ENCODE measurements around the gene TMX1. TPM values are rescaled to one million over a fixed set of nuclear protein-coding genes. Genes with fewer than 3 reads are reported as not detected.

The TMX1 gene
- total and polyA plus RNA-seq, 4 donors = 11.6 to 22.8 (median 19.4) TPM

DNA sequence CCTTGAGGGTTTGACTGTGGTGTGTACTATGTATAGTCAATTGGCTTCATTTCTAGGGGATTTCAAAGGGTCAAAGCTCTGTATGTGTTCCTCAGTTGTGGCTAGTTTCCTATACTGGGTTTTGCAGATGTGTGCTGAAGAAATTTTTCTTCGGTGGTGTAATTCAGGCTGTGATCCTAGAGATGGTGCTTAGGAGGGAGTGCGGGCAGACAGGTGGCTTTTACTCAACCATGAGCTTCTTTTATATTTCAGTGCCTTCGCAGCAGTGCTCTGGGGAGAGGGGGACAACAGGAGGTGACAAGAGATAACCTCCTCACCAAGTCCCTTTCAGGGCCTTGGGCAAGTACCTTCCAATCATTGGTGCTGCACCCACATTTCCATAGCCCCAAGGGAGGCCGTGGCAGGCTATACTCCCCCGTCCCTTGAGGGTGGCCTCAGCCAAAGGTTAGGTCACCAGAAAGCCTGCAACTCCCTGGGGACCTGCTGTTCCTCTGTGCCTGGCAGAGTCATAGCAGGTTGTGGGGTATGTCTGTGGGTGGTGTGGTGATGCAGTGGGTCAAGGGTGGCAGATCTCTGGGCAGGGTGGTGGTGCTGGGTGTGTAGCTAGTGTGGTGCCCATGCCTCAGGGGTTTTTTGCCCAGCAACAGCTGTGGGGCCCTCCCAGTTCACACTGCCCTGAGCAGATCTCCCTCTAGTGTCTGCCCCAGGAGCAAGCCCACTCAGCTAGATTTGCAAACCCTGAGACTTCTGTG is 37.0 kb upstream of the TMX1 start:
- Histone ChIP-seq H3K9ac (ENCODE audit: low read depth in 1 of 2, low read length in 2 of 2) (no peak overlapping the region), H3K27ac (ENCODE audit: low read depth in 1 of 2, low read length in 2 of 2) (no peak overlapping the region), H3K4me3 (ENCODE audit: low read depth in 1 of 3, low read length in 3 of 3) (no peak overlapping the region), H3K36me3 (ENCODE audit: control insufficient read depth in 4 of 4, insufficient read depth in 3 of 4, low read depth in 1 of 4, low read length in 3 of 4) (no peaks in the 10 kb centered on the region), H3K9me3 (ENCODE audit: control insufficient read depth in 4 of 4, low read length in 3 of 4) (no peaks in the 10 kb centered on the region), H3K27me3 (ENCODE audit: control insufficient read depth in 4 of 4, insufficient read depth in 4 of 4, low read length in 3 of 4) (peaks cover 0 to 4% (median 1%) of the 10 kb centered on the region in 4 donors), H3K4me1 (ENCODE audit: control insufficient read depth in 4 of 4, insufficient read depth in 4 of 4, low read length in 3 of 4) (no peaks in the 10 kb centered on the region)
- WGBS = 90% methylated on average over 5 of the region's 5 CpGs
- TF ChIP-seq SP1 (IDR thresholded peaks at IDR 0.05) = no peak
- no peak for TF ChIP-seq NR2F2 (IDR thresholded peaks at IDR 0.05)
- no peak for TF ChIP-seq EGR1 (IDR thresholded peaks at IDR 0.05; ENCODE audit: low read depth in 2 of 2)
- TF ChIP-seq, protein P1, sequence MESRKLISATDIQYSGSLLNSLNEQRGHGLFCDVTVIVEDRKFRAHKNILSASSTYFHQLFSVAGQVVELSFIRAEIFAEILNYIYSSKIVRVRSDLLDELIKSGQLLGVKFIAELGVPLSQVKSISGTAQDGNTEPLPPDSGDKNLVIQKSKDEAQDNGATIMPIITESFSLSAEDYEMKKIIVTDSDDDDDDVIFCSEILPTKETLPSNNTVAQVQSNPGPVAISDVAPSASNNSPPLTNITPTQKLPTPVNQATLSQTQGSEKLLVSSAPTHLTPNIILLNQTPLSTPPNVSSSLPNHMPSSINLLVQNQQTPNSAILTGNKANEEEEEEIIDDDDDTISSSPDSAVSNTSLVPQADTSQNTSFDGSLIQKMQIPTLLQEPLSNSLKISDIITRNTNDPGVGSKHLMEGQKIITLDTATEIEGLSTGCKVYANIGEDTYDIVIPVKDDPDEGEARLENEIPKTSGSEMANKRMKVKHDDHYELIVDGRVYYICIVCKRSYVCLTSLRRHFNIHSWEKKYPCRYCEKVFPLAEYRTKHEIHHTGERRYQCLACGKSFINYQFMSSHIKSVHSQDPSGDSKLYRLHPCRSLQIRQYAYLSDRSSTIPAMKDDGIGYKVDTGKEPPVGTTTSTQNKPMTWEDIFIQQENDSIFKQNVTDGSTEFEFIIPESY (IDR thresholded peaks at IDR 0.05) = no peak
- TF ChIP-seq HNF4A (conservative IDR thresholded peaks at IDR 0.05) = no peak
- TF ChIP-seq, protein P2, sequence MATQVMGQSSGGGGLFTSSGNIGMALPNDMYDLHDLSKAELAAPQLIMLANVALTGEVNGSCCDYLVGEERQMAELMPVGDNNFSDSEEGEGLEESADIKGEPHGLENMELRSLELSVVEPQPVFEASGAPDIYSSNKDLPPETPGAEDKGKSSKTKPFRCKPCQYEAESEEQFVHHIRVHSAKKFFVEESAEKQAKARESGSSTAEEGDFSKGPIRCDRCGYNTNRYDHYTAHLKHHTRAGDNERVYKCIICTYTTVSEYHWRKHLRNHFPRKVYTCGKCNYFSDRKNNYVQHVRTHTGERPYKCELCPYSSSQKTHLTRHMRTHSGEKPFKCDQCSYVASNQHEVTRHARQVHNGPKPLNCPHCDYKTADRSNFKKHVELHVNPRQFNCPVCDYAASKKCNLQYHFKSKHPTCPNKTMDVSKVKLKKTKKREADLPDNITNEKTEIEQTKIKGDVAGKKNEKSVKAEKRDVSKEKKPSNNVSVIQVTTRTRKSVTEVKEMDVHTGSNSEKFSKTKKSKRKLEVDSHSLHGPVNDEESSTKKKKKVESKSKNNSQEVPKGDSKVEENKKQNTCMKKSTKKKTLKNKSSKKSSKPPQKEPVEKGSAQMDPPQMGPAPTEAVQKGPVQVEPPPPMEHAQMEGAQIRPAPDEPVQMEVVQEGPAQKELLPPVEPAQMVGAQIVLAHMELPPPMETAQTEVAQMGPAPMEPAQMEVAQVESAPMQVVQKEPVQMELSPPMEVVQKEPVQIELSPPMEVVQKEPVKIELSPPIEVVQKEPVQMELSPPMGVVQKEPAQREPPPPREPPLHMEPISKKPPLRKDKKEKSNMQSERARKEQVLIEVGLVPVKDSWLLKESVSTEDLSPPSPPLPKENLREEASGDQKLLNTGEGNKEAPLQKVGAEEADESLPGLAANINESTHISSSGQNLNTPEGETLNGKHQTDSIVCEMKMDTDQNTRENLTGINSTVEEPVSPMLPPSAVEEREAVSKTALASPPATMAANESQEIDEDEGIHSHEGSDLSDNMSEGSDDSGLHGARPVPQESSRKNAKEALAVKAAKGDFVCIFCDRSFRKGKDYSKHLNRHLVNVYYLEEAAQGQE (IDR thresholded peaks at IDR 0.05) = no peak
- TF ChIP-seq JUND (IDR thresholded peaks at IDR 0.05) = no peak
- no peak for TF ChIP-seq FOXA1 (IDR thresholded peaks at IDR 0.05)
- no peak for TF ChIP-seq RXRA (IDR thresholded peaks at IDR 0.05)
- TF ChIP-seq, protein P3, sequence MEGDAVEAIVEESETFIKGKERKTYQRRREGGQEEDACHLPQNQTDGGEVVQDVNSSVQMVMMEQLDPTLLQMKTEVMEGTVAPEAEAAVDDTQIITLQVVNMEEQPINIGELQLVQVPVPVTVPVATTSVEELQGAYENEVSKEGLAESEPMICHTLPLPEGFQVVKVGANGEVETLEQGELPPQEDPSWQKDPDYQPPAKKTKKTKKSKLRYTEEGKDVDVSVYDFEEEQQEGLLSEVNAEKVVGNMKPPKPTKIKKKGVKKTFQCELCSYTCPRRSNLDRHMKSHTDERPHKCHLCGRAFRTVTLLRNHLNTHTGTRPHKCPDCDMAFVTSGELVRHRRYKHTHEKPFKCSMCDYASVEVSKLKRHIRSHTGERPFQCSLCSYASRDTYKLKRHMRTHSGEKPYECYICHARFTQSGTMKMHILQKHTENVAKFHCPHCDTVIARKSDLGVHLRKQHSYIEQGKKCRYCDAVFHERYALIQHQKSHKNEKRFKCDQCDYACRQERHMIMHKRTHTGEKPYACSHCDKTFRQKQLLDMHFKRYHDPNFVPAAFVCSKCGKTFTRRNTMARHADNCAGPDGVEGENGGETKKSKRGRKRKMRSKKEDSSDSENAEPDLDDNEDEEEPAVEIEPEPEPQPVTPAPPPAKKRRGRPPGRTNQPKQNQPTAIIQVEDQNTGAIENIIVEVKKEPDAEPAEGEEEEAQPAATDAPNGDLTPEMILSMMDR (IDR thresholded peaks at IDR 0.05; ENCODE audit: low read depth, low read length, missing input control) = no peak
- no peak for TF ChIP-seq RAD21 (IDR thresholded peaks at IDR 0.05)
- TF ChIP-seq YY1 (IDR thresholded peaks at IDR 0.05) = no peak
- TF ChIP-seq GABPA (IDR thresholded peaks at IDR 0.05 in 1 of 2, conservative IDR thresholded peaks at IDR 0.05 in 1 of 2) = no peak
- no peak for TF ChIP-seq FOXA2 (IDR thresholded peaks at IDR 0.05)
- TF ChIP-seq, protein P4, sequence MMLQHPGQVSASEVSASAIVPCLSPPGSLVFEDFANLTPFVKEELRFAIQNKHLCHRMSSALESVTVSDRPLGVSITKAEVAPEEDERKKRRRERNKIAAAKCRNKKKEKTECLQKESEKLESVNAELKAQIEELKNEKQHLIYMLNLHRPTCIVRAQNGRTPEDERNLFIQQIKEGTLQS (IDR thresholded peaks at IDR 0.05) = no peak
- TF ChIP-seq, protein P5, sequence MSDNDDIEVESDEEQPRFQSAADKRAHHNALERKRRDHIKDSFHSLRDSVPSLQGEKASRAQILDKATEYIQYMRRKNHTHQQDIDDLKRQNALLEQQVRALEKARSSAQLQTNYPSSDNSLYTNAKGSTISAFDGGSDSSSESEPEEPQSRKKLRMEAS (IDR thresholded peaks at IDR 0.05) = no peak
- TF ChIP-seq HNF4G (IDR thresholded peaks at IDR 0.05) = no peak
- no peak for TF ChIP-seq TAF1 (conservative IDR thresholded peaks at IDR 0.05)
- no peak for DNase-seq (ENCODE audit: low spot score)

Data from liver (tissue), 9 donors.